ENCODE data around the gene SNPH.

- TF ChIP-seq FOXM1 (IDR thresholded peaks at IDR 0.05; ENCODE audit: borderline replicate concordance): no peak
- no peak for TF ChIP-seq FOXK2 (IDR thresholded peaks at IDR 0.05)
- TF ChIP-seq SUZ12 (IDR thresholded peaks at IDR 0.05): no peak
- TF ChIP-seq PKNOX1 (IDR thresholded peaks at IDR 0.05): no peak
- no peak for TF ChIP-seq SP1 (IDR thresholded peaks at IDR 0.05)
- TF ChIP-seq HDGF (IDR thresholded peaks at IDR 0.05; ENCODE audit: borderline replicate concordance): no peak
- no peak for TF ChIP-seq FOXA1 (IDR thresholded peaks at IDR 0.05)
Observed at GRCh38 chr20:1323256-1323655, 57.2 kb downstream of the SNPH start.
